ENCODE data around the gene YTHDC1. TPM values are rescaled to one million over a fixed set of nuclear protein-coding genes. Genes with fewer than 3 reads are reported as not detected.
"Not testable (repeated sequence)": the region's sequence is repeated elsewhere in the genome, so short reads cannot be mapped to it uniquely, and the experiment has no call there.

The YTHDC1 gene
- polyA plus RNA-seq (2011; rRNA removed) (40.7 and 48.0 TPM in 2 replicates), polyA minus RNA-seq (2011; rRNA and poly(A)+ RNA removed) (41.1 and 49.6 TPM in 2 replicates)

GRCh38 chr4:68349649-68350360, at the start of gene YTHDC1:
Gene YTHDC1 (minus strand): TSS chr4:68350090. CDS start chr4:68349753, 337 bp downstream.
- Histone ChIP-seq H3K27ac (ENCODE audit: low read depth, low read length) (peak within 1 kb of the TSS; percentile 95), H3K4me3 (ENCODE audit: low read depth, low read length) (peak within 1 kb of the TSS; percentile 89), H3K9me3 (ENCODE audit: control insufficient read depth, insufficient read depth, low read length) (peaks cover 3% of the 10 kb centered on the region; the same call in 1 of the 2 replicates), H3K27me3 (ENCODE audit: control insufficient read depth, insufficient read depth, low read length) (peaks cover 3% of the 10 kb centered on the region)
- no peak for TF ChIP-seq CTCF (IDR thresholded peaks at IDR 0.05; ENCODE audit: low read depth, low read length)
- CTCF ChIA-PET = interaction anchor here (0.5 to 4.9 kb wide), 2 partner anchors 21 to 27 kb away, joined by 3 to 22 read pairs; no protein-coding TSS in a partner anchor
- DNase-seq (ENCODE audit: low read depth, low spot score) = peak; percentile 87
- POLR2A ChIA-PET = no interaction called here

- no peak overlapping the region for H3K27ac ChIP-seq (ENCODE audit: low read depth, low read length)
- POLR2A ChIA-PET = no interaction called here
- no peaks in the 10 kb centered on the region for H3K9me3 ChIP-seq (ENCODE audit: control insufficient read depth, insufficient read depth, low read length)
- DNase-seq (ENCODE audit: low read depth, low spot score) = no peak
- CTCF ChIA-PET = interaction anchor here (0.6 to 1.6 kb wide), 2 partner anchors 24 to 29 kb away, joined by 3 to 8 read pairs; no protein-coding TSS in a partner anchor
- no peak overlapping the region for H3K4me3 ChIP-seq (ENCODE audit: low read depth, low read length)
- no peak for TF ChIP-seq CTCF (IDR thresholded peaks at IDR 0.05; ENCODE audit: low read depth, low read length)
- no peaks in the 10 kb centered on the region for H3K27me3 ChIP-seq (ENCODE audit: control insufficient read depth, insufficient read depth, low read length)
Observed at GRCh38 chr4:68399306-68399705, 49.4 kb upstream of the YTHDC1 start.

GRCh38 chr4:68396756-68397155, 46.9 kb upstream of the YTHDC1 start:
- TF ChIP-seq CTCF (IDR thresholded peaks at IDR 0.05; ENCODE audit: low read depth, low read length) = no peak
- DNase-seq (ENCODE audit: low read depth, low spot score) = no peak
- Histone ChIP-seq H3K9me3 (ENCODE audit: control insufficient read depth, insufficient read depth, low read length) (no peaks in the 10 kb centered on the region), H3K27me3 (ENCODE audit: control insufficient read depth, insufficient read depth, low read length) (no peaks in the 10 kb centered on the region), H3K27ac (ENCODE audit: low read depth, low read length) (no peak overlapping the region), H3K4me3 (ENCODE audit: low read depth, low read length) (no peak overlapping the region)
- CTCF ChIA-PET = no interaction called here
- POLR2A ChIA-PET = no interaction called here

- TF ChIP-seq CTCF (IDR thresholded peaks at IDR 0.05; ENCODE audit: low read depth, low read length) = no peak
- Histone ChIP-seq H3K4me3 (ENCODE audit: low read depth, low read length) (no peak overlapping the region), H3K27ac (ENCODE audit: low read depth, low read length) (no peak overlapping the region), H3K27me3 (ENCODE audit: control insufficient read depth, insufficient read depth, low read length) (no peaks in the 10 kb centered on the region), H3K9me3 (ENCODE audit: control insufficient read depth, insufficient read depth, low read length) (no peaks in the 10 kb centered on the region)
- no peak for DNase-seq (ENCODE audit: low read depth, low spot score)
- ChIA-PET CTCF (interaction anchor here (0.7 kb wide), 1 partner anchor 781 kb away, joined by 4 read pairs; no protein-coding TSS in a partner anchor), POLR2A (no interaction called here)
Observed at GRCh38 chr4:68391436-68391835, 41.5 kb upstream of the YTHDC1 start.

- Histone ChIP-seq H3K27me3 (ENCODE audit: control insufficient read depth, insufficient read depth, low read length) (no peaks in the 10 kb centered on the region), H3K9me3 (ENCODE audit: control insufficient read depth, insufficient read depth, low read length) (no peaks in the 10 kb centered on the region), H3K27ac (ENCODE audit: low read depth, low read length) (no peak overlapping the region), H3K4me3 (ENCODE audit: low read depth, low read length) (no peak overlapping the region)
- ChIA-PET CTCF (interaction anchor here (0.6 to 1.2 kb wide), 3 partner anchors 14 to 644 kb away, joined by 3 to 5 read pairs (median 3); no protein-coding TSS in a partner anchor), POLR2A (no interaction called here)
- DNase-seq (ENCODE audit: low read depth, low spot score) = no peak
- TF ChIP-seq CTCF (IDR thresholded peaks at IDR 0.05; ENCODE audit: low read depth, low read length) = no peak
Observed at GRCh38 chr4:68390205-68390935, 40.5 kb upstream of the YTHDC1 start.

GRCh38 chr4:68389386-68389913, 39.6 kb upstream of the YTHDC1 start:
- H3K9me3 ChIP-seq (ENCODE audit: control insufficient read depth, insufficient read depth, low read length); POLR2A ChIA-PET; H3K4me3 ChIP-seq (ENCODE audit: low read depth, low read length); H3K27ac ChIP-seq (ENCODE audit: low read depth, low read length); H3K27me3 ChIP-seq (ENCODE audit: control insufficient read depth, insufficient read depth, low read length); DNase-seq (ENCODE audit: low read depth, low spot score): not testable (repeated sequence)
- CTCF ChIA-PET = interaction anchor here (1.2 to 2.3 kb wide), 2 partner anchors 13 kb away, joined by 5 to 13 read pairs; no protein-coding TSS in a partner anchor
